Measurements from ENCODE around the gene SOX13. TPM values are rescaled to one million over a fixed set of nuclear protein-coding genes. Genes with fewer than 3 reads are reported as not detected.

The SOX13 gene
- total RNA-seq, 1 donor from 2014 or later: 28.6 TPM

GRCh38 chr1:204139088-204139487 lies 66.2 kb downstream of the SOX13 start:
- Histone ChIP-seq H3K27me3 (no peaks in the 10 kb centered on the region), H3K79me2 (ENCODE audit: low read depth) (no peaks in the 10 kb centered on the region), H3K4me1 (no peaks in the 10 kb centered on the region), H2AFZ (replicated peaks) (no peak overlapping the region), H4K20me1 (ENCODE audit: low read depth) (no peaks in the 10 kb centered on the region), H3K9me3 (ENCODE audit: low read depth) (no peaks in the 10 kb centered on the region), H3K27ac (no peak overlapping the region), H3F3A (ENCODE audit: low read depth) (no peaks in the 10 kb centered on the region), H3K36me3 (no peaks in the 10 kb centered on the region), H3K9ac (no peak overlapping the region), H3K4me3 (no peak overlapping the region), H3K4me2 (no peak overlapping the region)
- Mint-ChIP-seq H3K27me3 (ENCODE audit: insufficient read depth, low read depth) (peaks cover 2% of the 10 kb centered on the region), H3K9me3 (no peaks in the 10 kb centered on the region), H3K27ac (no peak overlapping the region), H3K36me3 (peaks cover 6% of the 10 kb centered on the region), H3K4me3 (no peak overlapping the region), H3K4me1 (no peaks in the 10 kb centered on the region)
- TF ChIP-seq EZH2phosphoT487 (IDR thresholded peaks at IDR 0.05) (no peak), EZH2 (IDR thresholded peaks at IDR 0.05) (no peak), CTCF (IDR thresholded peaks at IDR 0.05) (no peak)
- DNase-seq (ENCODE audit: low spot score): no peak

GRCh38 chr1:204139952-204140351 lies 67.0 kb downstream of the SOX13 start:
- no peaks in the 10 kb centered on the region for H3K36me3 ChIP-seq

GRCh38 chr1:204141131-204141530 lies 68.2 kb downstream of the SOX13 start:
- Histone ChIP-seq H3K36me3 (no peaks in the 10 kb centered on the region), H2AFZ (replicated peaks) (no peak overlapping the region), H4K20me1 (ENCODE audit: low read depth) (no peaks in the 10 kb centered on the region), H3K9me3 (ENCODE audit: low read depth) (no peaks in the 10 kb centered on the region), H3K9ac (no peak overlapping the region), H3K4me2 (no peak overlapping the region), H3K27me3 (no peaks in the 10 kb centered on the region), H3K27ac (no peak overlapping the region), H3K4me1 (no peaks in the 10 kb centered on the region), H3K79me2 (ENCODE audit: low read depth) (no peaks in the 10 kb centered on the region), H3F3A (ENCODE audit: low read depth) (no peaks in the 10 kb centered on the region), H3K4me3 (no peak overlapping the region)
- Mint-ChIP-seq H3K36me3 (peaks cover 11% of the 10 kb centered on the region), H3K27me3 (ENCODE audit: insufficient read depth, low read depth) (no peaks in the 10 kb centered on the region), H3K4me1 (no peaks in the 10 kb centered on the region), H3K9me3 (no peaks in the 10 kb centered on the region), H3K27ac (no peak overlapping the region), H3K4me3 (no peak overlapping the region)
- no peak for TF ChIP-seq EZH2 (IDR thresholded peaks at IDR 0.05)
- TF ChIP-seq EZH2phosphoT487 (IDR thresholded peaks at IDR 0.05): no peak
- no peak for TF ChIP-seq CTCF (IDR thresholded peaks at IDR 0.05)
- no peak for DNase-seq (ENCODE audit: low spot score)

More at GRCh38 chr1:204139952-204140351, 67.0 kb downstream of the SOX13 start:
- Histone ChIP-seq H3K27me3 (no peaks in the 10 kb centered on the region), H3K9me3 (ENCODE audit: low read depth) (no peaks in the 10 kb centered on the region), H3K4me3 (no peak overlapping the region), H3F3A (ENCODE audit: low read depth) (no peaks in the 10 kb centered on the region), H2AFZ (replicated peaks) (no peak overlapping the region), H3K4me1 (no peaks in the 10 kb centered on the region), H3K27ac (no peak overlapping the region), H3K9ac (no peak overlapping the region), H3K4me2 (no peak overlapping the region), H3K79me2 (ENCODE audit: low read depth) (no peaks in the 10 kb centered on the region), H4K20me1 (ENCODE audit: low read depth) (no peaks in the 10 kb centered on the region)
- no peak for DNase-seq (ENCODE audit: low spot score)
- Mint-ChIP-seq H3K4me3 (peak overlapping the region; percentile 24), H3K9me3 (no peaks in the 10 kb centered on the region), H3K27me3 (ENCODE audit: insufficient read depth, low read depth) (peaks cover 2% of the 10 kb centered on the region), H3K27ac (no peak overlapping the region), H3K4me1 (no peaks in the 10 kb centered on the region), H3K36me3 (peaks cover 11% of the 10 kb centered on the region)
- TF ChIP-seq CTCF (IDR thresholded peaks at IDR 0.05): no peak
- TF ChIP-seq EZH2phosphoT487 (IDR thresholded peaks at IDR 0.05): no peak
- no peak for TF ChIP-seq EZH2 (IDR thresholded peaks at IDR 0.05)

Data from neural progenitor cell (in vitro differentiated cells).